PFSK-1 (cell line): ENCODE data around the gene SLC39A1.

Experiments used
- FOXP2 ChIP-seq: optimal IDR thresholded peaks from 2 replicates; pipeline ENCODE3; 2011; ENCODE audit warnings: borderline replicate concordance, control low read depth, inconsistent platforms; ENCODE audit not compliant: insufficient read depth; ENCODE audit errors: extremely low read length, extremely low read depth
- POLR2AphosphoS5 ChIP-seq: IDR thresholded peaks from 2 replicates; pipeline ENCODE4 v1.6.1; 2012; ENCODE audit warnings: low read depth, mild to moderate bottlenecking, control low read depth, low read length, moderate library complexity
- REST ChIP-seq, 2 experiments: IDR thresholded peaks; 2 replicates each; pipeline versions ENCODE4 v1.6.1 to v1.8.0; 2011 to 2012; ENCODE audit warnings: low read depth in 2 of 2, low read length in 2 of 2, control low read depth in 1 of 2, inconsistent platforms in 1 of 2, mild to moderate bottlenecking in 1 of 2, moderate library complexity in 1 of 2; ENCODE audit not compliant: insufficient read depth in 1 of 2
- SIN3A ChIP-seq: IDR thresholded peaks from 2 replicates; pipeline ENCODE4 v1.6.1; 2012; ENCODE audit warnings: mild to moderate bottlenecking, low read length, moderate library complexity, borderline replicate concordance; ENCODE audit not compliant: insufficient read depth
- TAF1 ChIP-seq: IDR thresholded peaks from 2 replicates; pipeline ENCODE4 v1.6.1; 2012; ENCODE audit warnings: low read length, control low read depth, borderline replicate concordance; ENCODE audit not compliant: insufficient read depth

- TF ChIP-seq SIN3A: no peak
- TF ChIP-seq TAF1: no peak
- no peak for TF ChIP-seq POLR2AphosphoS5
- no peak for TF ChIP-seq REST (IDR thresholded peaks at IDR 0.05; ENCODE audit: insufficient read depth in 1 of 2, low read depth in 2 of 2, low read length in 2 of 2)
- no peak for TF ChIP-seq FOXP2
These were observed 21.0 kb upstream of the SLC39A1 start for GRCh38 chr1:153984123-153984894.
